ENCODE measurements around the gene PTGFRN. TPM values are rescaled to one million over a fixed set of nuclear protein-coding genes. Genes with fewer than 3 reads are reported as not detected.

PTGFRN gene
- polyA plus RNA-seq, 1 donor from 2014 or later = 20.1 TPM

- Histone ChIP-seq H3K27ac (ENCODE audit: low read length) (no peak overlapping the region), H3K79me2 (replicated peaks; ENCODE audit: insufficient read depth, low read length) (no peaks in the 10 kb centered on the region), H3K9me2 (ENCODE audit: insufficient read depth, low read length) (no peaks in the 10 kb centered on the region), H2AFZ (ENCODE audit: low read depth, low read length) (no peak overlapping the region), H3K9me3 (ENCODE audit: low read length) (no peaks in the 10 kb centered on the region), H3K9ac (ENCODE audit: low read length) (no peak overlapping the region), H3K27me3 (ENCODE audit: insufficient read depth, low read depth, low read length) (no peaks in the 10 kb centered on the region), H3K36me3 (ENCODE audit: insufficient read depth, low read length) (peaks cover 17% of the 10 kb centered on the region), H3K4me3 (ENCODE audit: low read length) (no peak overlapping the region), H3K4me2 (ENCODE audit: low read length) (no peak overlapping the region), H4K20me1 (ENCODE audit: insufficient read depth) (no peaks in the 10 kb centered on the region), H3F3A (ENCODE audit: insufficient read depth, low read length, poor library complexity, severe bottlenecking) (no peaks in the 10 kb centered on the region)
- TF ChIP-seq RAD21 (conservative IDR thresholded peaks at IDR 0.05) = no peak
- TF ChIP-seq TAF1 (IDR thresholded peaks at IDR 0.05; ENCODE audit: low read depth) = no peak
- no peak for TF ChIP-seq SMC3 (conservative IDR thresholded peaks at IDR 0.05; ENCODE audit: poor library complexity)
- TF ChIP-seq EZH2 (IDR thresholded peaks at IDR 0.05; ENCODE audit: borderline replicate concordance, insufficient read depth, low read length, poor library complexity, severe bottlenecking) = no peak
- TF ChIP-seq POLR2AphosphoS5 (IDR thresholded peaks at IDR 0.05) = no peak
- no peak for TF ChIP-seq MXI1 (conservative IDR thresholded peaks at IDR 0.05; ENCODE audit: poor library complexity, severe bottlenecking)
- TF ChIP-seq, protein P1, sequence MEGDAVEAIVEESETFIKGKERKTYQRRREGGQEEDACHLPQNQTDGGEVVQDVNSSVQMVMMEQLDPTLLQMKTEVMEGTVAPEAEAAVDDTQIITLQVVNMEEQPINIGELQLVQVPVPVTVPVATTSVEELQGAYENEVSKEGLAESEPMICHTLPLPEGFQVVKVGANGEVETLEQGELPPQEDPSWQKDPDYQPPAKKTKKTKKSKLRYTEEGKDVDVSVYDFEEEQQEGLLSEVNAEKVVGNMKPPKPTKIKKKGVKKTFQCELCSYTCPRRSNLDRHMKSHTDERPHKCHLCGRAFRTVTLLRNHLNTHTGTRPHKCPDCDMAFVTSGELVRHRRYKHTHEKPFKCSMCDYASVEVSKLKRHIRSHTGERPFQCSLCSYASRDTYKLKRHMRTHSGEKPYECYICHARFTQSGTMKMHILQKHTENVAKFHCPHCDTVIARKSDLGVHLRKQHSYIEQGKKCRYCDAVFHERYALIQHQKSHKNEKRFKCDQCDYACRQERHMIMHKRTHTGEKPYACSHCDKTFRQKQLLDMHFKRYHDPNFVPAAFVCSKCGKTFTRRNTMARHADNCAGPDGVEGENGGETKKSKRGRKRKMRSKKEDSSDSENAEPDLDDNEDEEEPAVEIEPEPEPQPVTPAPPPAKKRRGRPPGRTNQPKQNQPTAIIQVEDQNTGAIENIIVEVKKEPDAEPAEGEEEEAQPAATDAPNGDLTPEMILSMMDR (IDR thresholded peaks at IDR 0.05; ENCODE audit: poor library complexity, severe bottlenecking) = no peak
- TF ChIP-seq EP300 (conservative IDR thresholded peaks at IDR 0.05; ENCODE audit: poor library complexity, severe bottlenecking) = no peak
- TF ChIP-seq, protein P2, sequence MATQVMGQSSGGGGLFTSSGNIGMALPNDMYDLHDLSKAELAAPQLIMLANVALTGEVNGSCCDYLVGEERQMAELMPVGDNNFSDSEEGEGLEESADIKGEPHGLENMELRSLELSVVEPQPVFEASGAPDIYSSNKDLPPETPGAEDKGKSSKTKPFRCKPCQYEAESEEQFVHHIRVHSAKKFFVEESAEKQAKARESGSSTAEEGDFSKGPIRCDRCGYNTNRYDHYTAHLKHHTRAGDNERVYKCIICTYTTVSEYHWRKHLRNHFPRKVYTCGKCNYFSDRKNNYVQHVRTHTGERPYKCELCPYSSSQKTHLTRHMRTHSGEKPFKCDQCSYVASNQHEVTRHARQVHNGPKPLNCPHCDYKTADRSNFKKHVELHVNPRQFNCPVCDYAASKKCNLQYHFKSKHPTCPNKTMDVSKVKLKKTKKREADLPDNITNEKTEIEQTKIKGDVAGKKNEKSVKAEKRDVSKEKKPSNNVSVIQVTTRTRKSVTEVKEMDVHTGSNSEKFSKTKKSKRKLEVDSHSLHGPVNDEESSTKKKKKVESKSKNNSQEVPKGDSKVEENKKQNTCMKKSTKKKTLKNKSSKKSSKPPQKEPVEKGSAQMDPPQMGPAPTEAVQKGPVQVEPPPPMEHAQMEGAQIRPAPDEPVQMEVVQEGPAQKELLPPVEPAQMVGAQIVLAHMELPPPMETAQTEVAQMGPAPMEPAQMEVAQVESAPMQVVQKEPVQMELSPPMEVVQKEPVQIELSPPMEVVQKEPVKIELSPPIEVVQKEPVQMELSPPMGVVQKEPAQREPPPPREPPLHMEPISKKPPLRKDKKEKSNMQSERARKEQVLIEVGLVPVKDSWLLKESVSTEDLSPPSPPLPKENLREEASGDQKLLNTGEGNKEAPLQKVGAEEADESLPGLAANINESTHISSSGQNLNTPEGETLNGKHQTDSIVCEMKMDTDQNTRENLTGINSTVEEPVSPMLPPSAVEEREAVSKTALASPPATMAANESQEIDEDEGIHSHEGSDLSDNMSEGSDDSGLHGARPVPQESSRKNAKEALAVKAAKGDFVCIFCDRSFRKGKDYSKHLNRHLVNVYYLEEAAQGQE (IDR thresholded peaks at IDR 0.05; ENCODE audit: borderline replicate concordance) = no peak
These were observed 80.1 kb downstream of the PTGFRN start for GRCh38 chr1:116989835-116990234.

GRCh38 chr1:116990612-116991151, 81.0 kb downstream of the PTGFRN start:
- Histone ChIP-seq H3K79me2 (replicated peaks; ENCODE audit: insufficient read depth, low read length) (no peaks in the 10 kb centered on the region), H2AFZ (ENCODE audit: low read depth, low read length) (no peak overlapping the region), H3K27ac (ENCODE audit: low read length) (no peak overlapping the region), H3K4me3 (ENCODE audit: low read length) (no peak overlapping the region), H3K36me3 (ENCODE audit: insufficient read depth, low read length) (peaks cover 17% of the 10 kb centered on the region), H4K20me1 (ENCODE audit: insufficient read depth) (no peaks in the 10 kb centered on the region), H3K9me3 (ENCODE audit: low read length) (no peaks in the 10 kb centered on the region), H3K27me3 (ENCODE audit: insufficient read depth, low read depth, low read length) (no peaks in the 10 kb centered on the region), H3K9ac (ENCODE audit: low read length) (no peak overlapping the region), H3K9me2 (ENCODE audit: insufficient read depth, low read length) (no peaks in the 10 kb centered on the region), H3K4me2 (ENCODE audit: low read length) (no peak overlapping the region), H3F3A (ENCODE audit: insufficient read depth, low read length, poor library complexity, severe bottlenecking) (no peaks in the 10 kb centered on the region)
- no peak for TF ChIP-seq RAD21 (conservative IDR thresholded peaks at IDR 0.05)
- TF ChIP-seq POLR2AphosphoS5 (IDR thresholded peaks at IDR 0.05) = no peak
- TF ChIP-seq SMC3 (conservative IDR thresholded peaks at IDR 0.05; ENCODE audit: poor library complexity) = no peak
- TF ChIP-seq TAF1 (IDR thresholded peaks at IDR 0.05; ENCODE audit: low read depth) = no peak
- TF ChIP-seq EZH2 (IDR thresholded peaks at IDR 0.05; ENCODE audit: borderline replicate concordance, insufficient read depth, low read length, poor library complexity, severe bottlenecking) = no peak
- no peak for TF ChIP-seq EP300 (conservative IDR thresholded peaks at IDR 0.05; ENCODE audit: poor library complexity, severe bottlenecking)
- TF ChIP-seq MXI1 (conservative IDR thresholded peaks at IDR 0.05; ENCODE audit: poor library complexity, severe bottlenecking) = no peak
- TF ChIP-seq, protein P2 (IDR thresholded peaks at IDR 0.05; ENCODE audit: borderline replicate concordance) = no peak
- TF ChIP-seq, protein P1 (IDR thresholded peaks at IDR 0.05; ENCODE audit: poor library complexity, severe bottlenecking) = no peak
